Calu3 (cell line): Measurements from ENCODE around the gene IRAK1BP1. TPM values are rescaled to one million over a fixed set of nuclear protein-coding genes. Genes with fewer than 3 reads are reported as not detected.

ENCODE experiments used
- BruUV-seq: library from RNA; stranded (reverse); fragments of 400-500 nt; replicated peaks from 2 replicates; lab custom pipeline; 2021; lab: Mats Ljungman, UMichigan
- CTCF ChIA-PET: fragments of 300-600 bp; sonication (Branson Sonifier 250); formaldehyde crosslinking; loops from one replicate; lab custom pipeline; 2022; ENCODE audit warnings: antibody characterized with exemption; lab: Charles Lee
- DNase-seq: peaks from one replicate; pipeline ENCODE4 v3.0.0; 2022
- H3K27ac Mint-ChIP-seq: one replicate; pipeline ENCODE4 v1.8.0; 2022; ENCODE audit warnings: mixed read lengths; ENCODE audit not compliant: unreplicated experiment
- H3K27me3 Mint-ChIP-seq: one replicate; pipeline ENCODE4 v1.8.0; 2022; ENCODE audit warnings: mixed read lengths; ENCODE audit not compliant: unreplicated experiment
- H3K36me3 Mint-ChIP-seq: one replicate; pipeline ENCODE4 v1.8.0; 2022; ENCODE audit warnings: mild to moderate bottlenecking, moderate library complexity, mixed read lengths; ENCODE audit not compliant: insufficient read depth, unreplicated experiment
- H3K4me1 Mint-ChIP-seq: one replicate; pipeline ENCODE4 v1.8.0; 2022; ENCODE audit warnings: mild to moderate bottlenecking, low read depth, mixed read lengths; ENCODE audit not compliant: unreplicated experiment
- H3K4me3 Mint-ChIP-seq: one replicate; pipeline ENCODE4 v1.8.0; 2022; ENCODE audit warnings: mild to moderate bottlenecking, low read depth, moderate library complexity, mixed read lengths; ENCODE audit not compliant: unreplicated experiment
- H3K9me3 Mint-ChIP-seq: one replicate; pipeline ENCODE4 v1.8.0; 2022; ENCODE audit warnings: low read depth, mixed read lengths; ENCODE audit not compliant: unreplicated experiment
- intact Hi-C: fragments of 100-400 bp; cut with micrococcal nuclease; formaldehyde crosslinking; loops from one replicate; pipeline ENCODE4 v1.10.0; 2022; ENCODE audit not compliant: unreplicated experiment
- total RNA-seq: library from RNA; stranded (reverse); gene quantifications from 2 replicates; pipeline ENCODE4 v1.2.3, GENCODE V29; 2022
- TF ChIP-seq, protein P1 (sequence below): fragments of 200-600 bp; IDR thresholded peaks from one replicate; pipeline ENCODE4 v1.8.0; 2022; ENCODE audit warnings: antibody characterized with exemption; ENCODE audit not compliant: unreplicated experiment

Gene IRAK1BP1
- total RNA-seq, 1 experiment from 2014 or later = 4.2 TPM

DNA sequence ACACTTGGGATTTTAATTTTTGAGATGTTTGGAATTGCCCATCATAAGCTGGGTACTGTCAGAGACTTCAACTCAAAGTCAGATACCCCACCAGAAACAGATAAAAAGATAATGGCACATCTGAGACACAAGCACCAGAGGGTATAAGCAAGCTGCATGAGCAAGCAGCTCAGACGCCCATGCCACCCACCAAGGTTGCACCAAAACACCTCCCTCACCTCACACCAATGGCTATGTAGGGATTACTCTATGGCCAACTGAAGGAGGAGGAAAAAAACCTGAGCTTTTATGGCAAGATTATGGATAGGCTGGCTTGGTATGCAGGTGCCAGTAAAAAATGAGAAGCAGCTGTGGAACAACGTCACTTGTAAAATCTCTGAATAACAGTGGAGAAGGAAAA is 3.8 kb upstream of the IRAK1BP1 start:
- no TSS peak for BruUV-seq
- H3K4me3 Mint-ChIP-seq = no peak overlapping the region
- no peaks in the 10 kb centered on the region for H3K9me3 Mint-ChIP-seq
- TF ChIP-seq, protein P1, sequence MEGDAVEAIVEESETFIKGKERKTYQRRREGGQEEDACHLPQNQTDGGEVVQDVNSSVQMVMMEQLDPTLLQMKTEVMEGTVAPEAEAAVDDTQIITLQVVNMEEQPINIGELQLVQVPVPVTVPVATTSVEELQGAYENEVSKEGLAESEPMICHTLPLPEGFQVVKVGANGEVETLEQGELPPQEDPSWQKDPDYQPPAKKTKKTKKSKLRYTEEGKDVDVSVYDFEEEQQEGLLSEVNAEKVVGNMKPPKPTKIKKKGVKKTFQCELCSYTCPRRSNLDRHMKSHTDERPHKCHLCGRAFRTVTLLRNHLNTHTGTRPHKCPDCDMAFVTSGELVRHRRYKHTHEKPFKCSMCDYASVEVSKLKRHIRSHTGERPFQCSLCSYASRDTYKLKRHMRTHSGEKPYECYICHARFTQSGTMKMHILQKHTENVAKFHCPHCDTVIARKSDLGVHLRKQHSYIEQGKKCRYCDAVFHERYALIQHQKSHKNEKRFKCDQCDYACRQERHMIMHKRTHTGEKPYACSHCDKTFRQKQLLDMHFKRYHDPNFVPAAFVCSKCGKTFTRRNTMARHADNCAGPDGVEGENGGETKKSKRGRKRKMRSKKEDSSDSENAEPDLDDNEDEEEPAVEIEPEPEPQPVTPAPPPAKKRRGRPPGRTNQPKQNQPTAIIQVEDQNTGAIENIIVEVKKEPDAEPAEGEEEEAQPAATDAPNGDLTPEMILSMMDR = no peak
- intact Hi-C loops = loop anchor here (5.0 kb wide), 1 partner anchor 604 kb away; no protein-coding TSS in a partner anchor
- H3K27ac Mint-ChIP-seq = no peak overlapping the region
- H3K36me3 Mint-ChIP-seq = peaks cover 17% of the 10 kb centered on the region
- peaks cover 2% of the 10 kb centered on the region for H3K4me1 Mint-ChIP-seq
- CTCF ChIA-PET = no interaction called here
- H3K27me3 Mint-ChIP-seq = no peaks in the 10 kb centered on the region
- no peak for DNase-seq

DNA sequence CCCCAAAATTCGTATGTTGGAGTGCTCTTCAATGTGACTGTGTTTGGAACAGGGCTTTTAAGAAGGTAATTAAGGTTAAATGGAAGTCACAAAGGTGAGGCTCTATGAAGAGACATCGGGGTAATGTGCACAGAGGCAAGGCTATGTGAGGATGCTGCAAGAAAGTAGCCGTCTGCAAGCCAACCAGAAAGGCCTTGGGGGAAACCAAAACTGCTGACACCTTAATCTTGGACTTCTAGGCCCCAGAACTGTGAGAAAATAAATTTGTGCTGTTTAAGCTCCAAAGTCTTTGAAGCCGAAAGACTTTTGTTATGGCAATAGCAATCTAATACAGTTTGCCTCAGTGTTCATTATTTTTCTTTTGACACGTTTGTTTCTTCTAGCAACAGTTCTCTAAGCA is 2.4 kb upstream of the IRAK1BP1 start:
- CTCF ChIA-PET = no interaction called here
- H3K36me3 Mint-ChIP-seq = peaks cover 17% of the 10 kb centered on the region
- H3K9me3 Mint-ChIP-seq = no peaks in the 10 kb centered on the region
- no TSS peak for BruUV-seq
- intact Hi-C loops = loop anchor here (5.0 kb wide), 1 partner anchor 602 kb away; no protein-coding TSS in a partner anchor
- TF ChIP-seq, protein P1 = no peak
- H3K27ac Mint-ChIP-seq = no peak overlapping the region
- no peak for DNase-seq
- H3K27me3 Mint-ChIP-seq = no peaks in the 10 kb centered on the region
- no peak overlapping the region for H3K4me3 Mint-ChIP-seq
- H3K4me1 Mint-ChIP-seq = no peaks in the 10 kb centered on the region

DNA sequence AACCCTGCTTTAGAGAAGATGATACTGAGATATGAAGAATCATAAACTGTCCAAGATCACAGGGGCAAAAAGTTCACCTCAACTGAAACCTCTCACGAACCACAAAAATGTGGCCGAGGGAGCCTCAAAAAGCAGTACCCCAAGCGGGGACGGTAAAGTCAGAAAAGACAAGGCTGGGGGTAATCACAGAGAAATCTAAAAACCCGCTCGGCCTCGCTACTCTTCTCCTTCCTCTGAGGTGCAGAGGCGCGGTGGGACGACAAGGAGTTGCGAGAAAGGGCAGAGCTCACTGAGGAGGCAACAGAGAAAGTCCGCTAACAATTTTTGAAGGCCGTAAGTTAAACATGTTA is 356 bp upstream of the IRAK1BP1 start:
- no peaks in the 10 kb centered on the region for H3K27me3 Mint-ChIP-seq
- CTCF ChIA-PET = no interaction called here
- intact Hi-C loops = no loop called here
- H3K36me3 Mint-ChIP-seq = peaks cover 17% of the 10 kb centered on the region
- TSS peak; percentile 66 for BruUV-seq
- H3K4me1 Mint-ChIP-seq = no peaks in the 10 kb centered on the region
- H3K9me3 Mint-ChIP-seq = no peaks in the 10 kb centered on the region
- H3K4me3 Mint-ChIP-seq = peak overlapping the region; percentile 97
- TF ChIP-seq, protein P1 = no peak
- H3K27ac Mint-ChIP-seq = peak overlapping the region; percentile 92
- DNase-seq = no peak

DNA sequence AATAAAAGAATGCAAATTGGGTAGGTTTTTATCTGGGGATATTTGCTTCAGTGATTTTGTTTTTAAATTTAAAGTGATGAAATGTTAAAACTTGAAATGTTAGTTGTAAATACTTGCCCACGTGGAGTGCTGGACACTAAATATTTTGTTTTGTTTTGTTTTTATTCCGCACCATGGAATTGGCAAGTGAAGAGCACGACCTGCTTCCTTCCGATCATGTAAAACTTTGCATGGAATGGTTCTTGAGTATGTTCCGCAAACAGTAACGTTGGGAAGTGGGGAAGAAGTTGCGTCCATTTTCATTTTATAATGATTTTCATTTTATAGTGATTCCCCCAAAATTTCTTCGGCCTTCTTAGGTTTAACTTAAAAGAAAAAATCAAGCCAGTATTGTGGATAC is 765 bp downstream of the IRAK1BP1 start:
- no peak for DNase-seq
- intact Hi-C loops = no loop called here
- peak overlapping the region; percentile 97 for H3K4me3 Mint-ChIP-seq
- BruUV-seq = no TSS peak
- no peaks in the 10 kb centered on the region for H3K27me3 Mint-ChIP-seq
- CTCF ChIA-PET = no interaction called here
- no peaks in the 10 kb centered on the region for H3K4me1 Mint-ChIP-seq
- no peaks in the 10 kb centered on the region for H3K9me3 Mint-ChIP-seq
- H3K27ac Mint-ChIP-seq = peak overlapping the region; percentile 92
- peaks cover 17% of the 10 kb centered on the region for H3K36me3 Mint-ChIP-seq
- TF ChIP-seq, protein P1 = no peak
